Vagina (tissue), 2 donors: ENCODE results near the gene PIGK.

Experiments
- CTCF ChIP-seq, 3 experiments: fragments of 450-650 bp in 2 of 3; fragments of 200-600 bp in 1 of 3; sonication (generic) in 1 of 3; IDR thresholded peaks; one replicate each; pipeline ENCODE4 v1.5.1; 2017 to 2019; ENCODE audit warnings: antibody characterized with exemption in 3 of 3, mild to moderate bottlenecking in 2 of 3, moderate library complexity in 2 of 3
- POLR2A ChIP-seq, 2 donors: fragments of 450-650 bp; IDR thresholded peaks; one replicate each; pipeline ENCODE4 v1.6.1; 2017; ENCODE audit warnings: antibody characterized with exemption in 2 of 2, mild to moderate bottlenecking in 2 of 2, moderate library complexity in 2 of 2
- POLR2AphosphoS5 ChIP-seq, 2 donors: sonication (generic); formaldehyde crosslinking; IDR thresholded peaks; one replicate each; pipeline ENCODE4 v1.9.0; 2017; ENCODE audit warnings: antibody characterized with exemption in 2 of 2, mild to moderate bottlenecking in 2 of 2, low read depth in 1 of 2; ENCODE audit not compliant: insufficient read depth in 1 of 2

GRCh38 chr1:77238462-77238861 is 19.2 kb upstream of the PIGK start:
- TF ChIP-seq CTCF (IDR thresholded peaks at IDR 0.05) (no peak), POLR2A (IDR thresholded peaks at IDR 0.05) (no peak), POLR2AphosphoS5 (IDR thresholded peaks at IDR 0.05; ENCODE audit: insufficient read depth in 1 of 2, low read depth in 1 of 2) (no peak)
